OCI-M2 (cell line): Measurements from ENCODE around the gene RIN2.
"Not testable (repeated sequence)": the region's sequence is repeated elsewhere in the genome, so short reads cannot be mapped to it uniquely, and the experiment has no call there.

ENCODE experiments used
- DNase-seq: peaks from one replicate; lab custom pipeline; 2025; ENCODE audit not compliant: unreplicated experiment; lab: John Stamatoyannopoulos, UW

The RIN2 gene

DNA sequence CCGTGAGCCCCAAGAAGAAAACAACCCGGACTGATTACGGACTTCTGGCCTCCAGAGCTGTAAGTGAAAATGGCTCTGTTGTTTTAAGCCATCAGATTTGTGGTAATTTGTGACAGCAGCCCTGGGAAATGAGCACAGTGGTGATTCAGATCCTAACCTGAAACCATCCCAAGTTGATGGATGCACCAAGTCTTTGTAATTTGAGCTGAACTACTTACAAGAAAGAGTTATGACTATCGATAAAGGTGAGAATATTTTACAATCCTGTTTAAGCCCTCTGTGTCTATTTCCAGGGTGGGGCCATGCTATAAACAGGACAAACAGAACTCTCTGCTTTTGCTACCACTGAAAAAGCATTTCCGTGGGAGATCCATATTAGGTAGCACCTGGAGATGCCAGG lies 19.1 kb upstream of the RIN2 start:
- no peak for DNase-seq

DNA sequence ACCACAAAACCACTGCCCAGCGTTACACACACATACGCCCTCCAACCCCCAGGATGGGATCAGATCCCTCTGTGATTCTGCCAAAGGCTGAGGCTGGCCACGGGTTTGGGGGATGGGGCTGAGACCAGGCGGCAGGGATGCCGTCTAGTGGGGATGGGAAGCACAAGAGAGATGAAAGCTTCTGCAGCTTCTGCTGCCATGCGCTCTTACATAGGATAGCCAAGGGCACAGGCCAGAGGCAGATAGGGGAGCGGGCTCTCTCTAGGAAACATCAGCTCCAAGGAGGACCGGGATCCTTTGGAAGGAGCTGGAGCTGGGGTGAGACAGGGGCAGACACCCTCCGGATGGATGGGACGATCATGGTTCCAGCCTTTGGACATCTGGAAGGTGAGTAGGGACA lies 18.7 kb upstream of the RIN2 start:
- DNase-seq: no peak

DNA sequence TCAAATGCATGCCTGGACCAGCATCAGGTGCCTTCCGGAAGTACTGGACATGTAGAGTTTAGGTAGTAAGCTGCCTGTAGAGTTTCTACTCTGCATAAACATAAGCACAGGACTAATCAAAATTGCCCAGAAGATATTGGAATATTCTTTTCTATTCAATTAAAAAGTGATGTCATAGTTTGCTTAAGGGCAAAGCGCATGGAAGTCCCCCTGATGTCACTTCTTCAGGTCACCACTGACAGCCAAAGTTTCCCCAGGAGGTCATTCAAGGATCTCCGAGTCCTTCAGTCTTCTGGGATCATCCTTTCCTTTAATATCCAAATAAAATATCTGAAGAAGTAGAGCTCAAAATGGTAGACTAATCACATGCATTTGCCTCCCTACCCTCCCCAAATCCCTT lies 17.5 kb upstream of the RIN2 start:
- no peak for DNase-seq

DNA sequence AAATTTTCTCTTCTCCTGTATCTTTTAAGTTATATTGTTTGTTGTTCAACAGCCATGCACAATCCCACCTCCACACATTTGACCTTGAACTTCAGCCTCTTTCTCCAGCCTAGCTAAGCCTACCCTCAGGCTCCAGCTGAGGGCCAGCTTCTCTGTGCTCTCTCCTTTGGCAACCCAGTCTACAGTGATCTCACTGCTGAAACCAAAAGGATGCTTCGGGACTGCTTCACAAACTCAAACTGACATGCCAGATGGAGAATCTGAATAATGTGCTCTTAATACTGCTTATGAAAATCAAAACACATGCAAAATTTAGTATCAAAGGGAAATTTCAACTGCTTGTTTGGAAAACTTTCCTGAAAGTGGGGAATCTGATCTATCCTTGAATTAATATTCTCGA lies 16.1 kb upstream of the RIN2 start:
- no peak for DNase-seq

DNA sequence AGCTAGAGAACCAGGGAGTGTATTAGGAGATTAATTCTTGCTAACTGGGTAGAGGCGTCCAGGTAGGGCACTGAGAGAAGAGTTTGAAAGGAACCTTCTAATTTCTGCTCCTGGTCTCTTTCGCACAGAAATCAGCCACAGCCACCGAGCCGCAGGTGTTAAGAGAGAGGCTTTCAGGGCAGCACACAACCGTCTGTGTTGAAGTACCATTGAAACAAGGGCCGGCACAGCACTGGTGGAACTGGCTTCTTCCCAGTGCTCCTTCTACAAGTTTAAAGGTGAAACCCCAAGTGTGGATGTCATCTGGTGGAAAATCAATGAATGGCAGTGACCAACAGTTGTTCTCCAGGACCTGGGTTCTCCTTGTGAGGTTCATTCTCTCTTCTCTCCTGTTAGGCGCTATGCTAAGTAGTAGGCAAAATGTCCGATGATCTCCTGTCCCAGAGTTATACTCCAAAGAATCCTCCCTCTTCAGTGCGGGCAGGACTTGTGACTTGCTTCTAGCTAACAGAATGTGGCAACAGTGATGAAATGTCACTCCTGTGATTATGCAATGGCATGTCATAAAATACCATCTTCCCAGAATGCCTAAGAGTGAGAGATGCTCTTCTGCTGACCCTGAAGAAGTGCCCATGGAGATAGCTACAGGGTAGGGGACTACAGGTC lies 15.0 kb upstream of the RIN2 start:
- DNase-seq: no peak

DNA sequence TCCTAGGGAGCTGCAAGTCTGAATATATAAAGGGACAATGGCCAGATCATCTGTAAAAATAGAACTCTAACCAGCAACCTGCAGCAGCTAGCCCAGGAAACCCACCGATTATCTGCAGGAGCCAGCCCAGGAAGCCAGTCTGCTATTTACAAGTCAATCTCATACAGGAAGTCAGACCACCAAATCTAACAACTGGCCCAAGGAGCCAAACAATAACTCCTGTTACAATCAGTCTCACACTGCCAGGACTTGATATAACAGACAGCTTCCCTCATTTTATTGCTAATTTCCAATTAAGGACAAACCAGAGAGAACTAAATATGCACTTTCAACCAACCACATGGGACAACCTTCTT lies 14.4 kb upstream of the RIN2 start:
- DNase-seq: no peak

DNA sequence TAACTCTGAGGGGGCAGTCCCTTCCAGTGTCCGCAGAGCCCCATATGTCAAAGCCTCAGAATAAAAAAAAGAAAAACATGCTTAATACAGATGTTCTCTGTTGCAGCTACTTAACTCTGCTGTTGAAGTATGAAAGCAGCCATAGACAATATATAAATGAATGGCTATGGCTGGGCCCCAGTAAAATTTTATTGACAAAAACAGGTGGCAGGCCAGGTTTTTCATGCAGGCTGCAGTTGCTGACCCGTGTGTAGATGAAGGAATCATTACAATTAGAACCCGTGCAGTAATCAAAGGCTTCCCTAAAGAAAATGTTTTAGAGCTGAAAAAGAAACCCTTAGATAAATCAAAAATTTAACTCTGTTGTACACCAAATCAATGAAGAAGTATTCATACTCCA lies 13.0 kb upstream of the RIN2 start:
- DNase-seq: no peak

DNA sequence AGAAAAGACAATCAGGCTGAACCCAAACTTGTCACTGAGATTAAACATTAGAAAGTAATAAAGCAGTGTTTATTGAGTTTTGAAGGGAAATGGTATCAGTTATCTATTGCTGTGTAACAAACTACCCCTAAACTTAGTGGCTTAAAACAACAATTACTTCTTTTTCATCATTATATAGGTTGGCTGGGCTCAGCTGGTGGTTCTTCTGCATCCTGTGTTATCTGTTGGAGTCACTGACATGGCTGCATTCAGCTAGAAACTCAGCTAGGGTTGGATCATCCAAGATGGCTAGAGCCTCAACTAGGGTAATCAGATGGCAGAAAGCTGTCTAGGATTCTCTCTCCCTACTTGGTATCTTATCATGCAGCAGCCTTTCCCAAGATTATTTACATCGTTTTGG lies 12.5 kb upstream of the RIN2 start:
- no peak for DNase-seq

DNA sequence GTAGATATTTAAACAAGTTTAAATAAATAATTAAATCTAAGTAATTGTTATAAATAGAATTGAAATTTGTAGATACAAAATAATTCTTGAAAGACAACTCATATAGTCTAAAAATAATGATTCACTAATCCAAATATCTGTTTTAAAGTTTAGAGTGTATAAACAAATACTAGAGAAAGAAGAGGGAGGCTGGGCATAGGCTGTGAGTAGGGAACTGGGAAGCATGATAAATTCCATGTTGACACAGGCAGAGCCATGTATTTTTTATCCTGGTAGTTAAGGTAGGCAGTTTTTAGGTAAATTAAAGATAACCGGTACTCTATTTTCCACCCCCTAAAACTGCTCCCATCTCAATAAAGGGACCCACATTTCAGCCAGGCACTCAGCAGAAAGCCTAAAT lies 11.7 kb upstream of the RIN2 start:
- DNase-seq: no peak

DNA sequence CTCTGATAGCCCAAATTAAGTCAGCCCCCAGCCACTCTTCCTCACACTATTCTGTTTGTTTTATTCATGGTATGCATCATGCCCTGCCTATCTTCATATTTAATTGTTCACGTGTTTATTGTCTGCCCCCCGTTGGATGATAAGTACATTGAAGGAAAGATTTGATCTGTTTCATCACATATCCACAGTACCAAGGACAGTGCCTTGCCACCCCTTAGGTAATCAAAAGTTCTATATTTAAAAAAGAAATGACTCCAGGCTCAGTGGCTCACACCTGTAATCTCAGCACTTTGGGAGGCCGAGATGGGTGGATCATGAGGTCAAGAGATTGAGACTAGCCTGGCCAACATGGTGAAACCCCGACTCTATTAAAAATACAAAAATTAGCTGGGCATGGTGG lies 10.2 kb upstream of the RIN2 start:
- DNase-seq: no peak

DNA sequence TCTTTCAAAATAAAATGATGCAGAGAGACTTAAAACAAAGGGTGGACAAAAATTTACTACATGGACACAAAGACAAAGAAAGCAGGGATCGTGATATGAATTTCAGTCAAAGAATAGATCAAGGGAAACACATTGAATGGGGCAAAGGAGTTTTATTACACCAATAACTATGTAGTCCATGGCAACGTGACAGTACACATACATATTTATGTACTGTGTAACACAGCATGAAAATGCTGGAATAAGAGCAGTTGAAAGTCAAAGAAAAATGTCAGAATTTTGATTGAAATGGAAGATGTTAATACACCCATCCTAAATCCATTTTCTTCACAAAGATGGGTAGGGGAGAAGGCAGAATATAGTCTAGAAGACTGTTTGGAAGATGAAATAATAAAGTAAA lies 9.4 kb upstream of the RIN2 start:
- no peak for DNase-seq

DNA sequence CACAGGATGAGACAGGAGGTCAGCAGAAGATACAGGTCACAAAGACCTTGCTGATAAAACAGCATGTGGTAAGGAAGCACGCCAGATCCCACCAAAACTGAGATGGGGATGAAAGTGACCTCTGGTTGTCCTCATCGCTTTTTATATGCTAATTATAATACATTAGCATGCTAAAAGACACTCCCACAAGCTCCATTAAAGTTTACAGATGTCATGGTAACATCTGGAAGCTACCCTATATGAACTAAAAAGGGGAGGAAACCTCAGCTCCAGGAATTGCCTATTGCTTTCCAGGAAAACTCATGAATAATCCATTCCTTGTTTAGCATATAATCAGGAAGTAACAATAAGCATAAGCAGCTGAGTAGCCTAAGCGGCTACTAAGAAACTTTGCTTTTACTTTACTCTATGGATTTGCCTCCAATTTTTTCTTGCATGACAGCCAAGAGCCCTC lies 8.4 kb upstream of the RIN2 start:
- no peak for DNase-seq

DNA sequence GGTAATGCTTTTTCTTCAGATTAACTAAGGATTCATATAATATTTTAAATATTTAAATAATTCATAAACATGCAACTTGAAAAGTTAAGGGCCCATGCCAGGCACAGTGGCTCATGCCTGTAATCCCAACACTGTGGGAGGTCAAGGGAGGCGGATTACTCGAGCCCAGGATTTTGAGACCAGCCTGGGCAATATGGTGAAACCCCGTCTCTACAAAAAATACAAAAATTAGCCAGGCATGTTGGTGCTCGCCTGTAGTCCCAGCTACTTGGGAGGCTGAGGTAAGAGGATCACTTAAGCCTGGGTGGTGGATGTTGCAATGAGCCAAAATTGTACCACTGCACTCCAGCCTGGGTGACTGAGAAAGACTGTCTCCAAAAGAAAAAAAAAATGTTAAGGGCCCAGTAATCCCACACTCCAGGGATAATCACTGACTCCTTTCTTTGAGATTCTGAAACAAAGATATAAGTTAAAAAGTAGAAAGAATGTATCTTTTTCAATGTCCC lies 7.9 kb upstream of the RIN2 start:
- DNase-seq: no peak

DNA sequence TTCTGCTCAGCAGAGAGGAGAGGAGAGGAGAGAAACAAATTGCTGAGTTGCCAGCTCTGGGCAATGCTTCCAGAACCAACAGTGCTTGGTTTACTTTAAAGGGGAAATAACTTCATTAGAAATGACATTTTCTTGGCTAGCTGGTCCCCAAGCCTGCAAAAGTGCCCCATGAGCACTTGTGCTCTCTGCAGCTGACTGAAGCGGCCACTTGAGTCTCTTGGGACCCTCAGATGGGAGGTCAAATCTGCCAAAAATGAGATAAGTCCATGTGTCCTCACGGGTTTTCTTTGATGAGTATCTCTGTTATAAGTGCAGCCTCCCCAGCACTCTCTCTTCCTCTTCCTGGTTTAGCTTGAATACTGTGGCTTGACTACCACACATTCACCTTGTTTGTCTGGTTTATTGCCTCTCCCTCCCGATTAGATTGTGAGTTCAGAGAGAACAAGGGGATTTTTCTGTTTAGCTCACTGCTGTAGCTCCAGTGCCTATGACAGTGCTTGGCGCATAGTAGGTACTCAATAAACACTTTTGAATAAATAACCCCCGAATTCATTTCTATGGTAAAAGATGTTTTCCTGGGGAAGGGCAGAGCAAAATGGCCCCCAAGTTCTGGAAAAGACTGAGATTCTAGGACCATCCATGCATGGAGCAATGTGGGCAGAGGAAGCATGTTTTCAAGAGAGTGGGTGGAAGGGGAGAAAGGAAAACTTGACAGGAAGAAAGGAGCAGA lies 7.0 kb upstream of the RIN2 start:
- DNase-seq: no peak

DNA sequence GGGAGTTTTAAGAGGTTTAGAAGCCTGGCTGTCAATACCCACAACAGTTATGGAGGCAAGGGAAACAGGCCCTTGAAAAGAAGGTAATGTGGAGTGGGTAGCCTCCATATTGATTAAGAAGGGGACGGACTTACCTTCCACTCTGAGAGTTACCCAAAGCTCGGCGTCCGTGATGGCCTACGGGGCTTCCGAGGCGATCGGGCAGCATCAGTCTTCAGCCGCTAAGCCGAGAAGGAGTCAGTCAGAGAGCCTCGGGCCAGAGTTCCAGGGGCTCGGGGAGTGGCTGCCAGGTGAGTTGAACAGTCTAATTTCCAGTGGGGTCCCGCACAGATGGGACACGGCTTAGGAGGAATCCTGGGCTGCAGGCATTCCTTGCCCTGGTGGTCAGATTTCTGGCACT lies 3.9 kb upstream of the RIN2 start:
- DNase-seq: not testable (repeated sequence)

DNA sequence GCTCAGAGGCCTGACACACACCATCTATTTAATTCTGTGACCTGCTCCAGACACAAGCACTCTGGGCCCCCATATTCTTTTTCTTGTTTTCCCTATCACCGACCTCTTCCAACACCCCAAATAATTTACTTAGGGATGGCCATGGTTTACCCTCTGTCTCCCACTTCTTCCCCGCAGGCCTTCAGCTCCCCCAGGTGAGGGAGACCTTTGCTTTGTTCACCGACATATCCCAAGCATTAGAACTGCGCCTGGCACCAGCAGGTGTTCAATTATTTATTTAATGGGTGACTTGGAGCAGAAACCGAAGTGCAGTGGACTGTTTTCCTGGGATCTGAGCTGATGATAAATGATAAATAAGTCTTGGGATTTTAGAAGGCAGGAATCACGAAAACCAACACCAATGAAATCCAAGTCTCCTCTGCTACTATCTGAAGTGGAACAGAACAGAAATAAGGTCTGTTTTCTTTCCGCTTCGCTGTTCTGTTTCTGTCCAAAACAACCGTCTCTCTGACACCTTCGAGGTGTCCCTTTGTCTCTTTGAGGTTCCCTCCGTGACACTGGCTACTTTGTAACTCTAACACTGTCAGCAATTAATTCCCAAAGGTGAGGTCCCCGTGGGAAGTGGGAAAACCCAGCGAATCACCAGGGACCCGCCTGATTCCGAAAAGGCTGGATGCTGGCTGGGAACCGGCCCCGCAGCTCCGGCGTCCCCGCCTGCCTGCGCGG lies 1.1 kb upstream of the RIN2 start:
- DNase-seq: no peak

DNA sequence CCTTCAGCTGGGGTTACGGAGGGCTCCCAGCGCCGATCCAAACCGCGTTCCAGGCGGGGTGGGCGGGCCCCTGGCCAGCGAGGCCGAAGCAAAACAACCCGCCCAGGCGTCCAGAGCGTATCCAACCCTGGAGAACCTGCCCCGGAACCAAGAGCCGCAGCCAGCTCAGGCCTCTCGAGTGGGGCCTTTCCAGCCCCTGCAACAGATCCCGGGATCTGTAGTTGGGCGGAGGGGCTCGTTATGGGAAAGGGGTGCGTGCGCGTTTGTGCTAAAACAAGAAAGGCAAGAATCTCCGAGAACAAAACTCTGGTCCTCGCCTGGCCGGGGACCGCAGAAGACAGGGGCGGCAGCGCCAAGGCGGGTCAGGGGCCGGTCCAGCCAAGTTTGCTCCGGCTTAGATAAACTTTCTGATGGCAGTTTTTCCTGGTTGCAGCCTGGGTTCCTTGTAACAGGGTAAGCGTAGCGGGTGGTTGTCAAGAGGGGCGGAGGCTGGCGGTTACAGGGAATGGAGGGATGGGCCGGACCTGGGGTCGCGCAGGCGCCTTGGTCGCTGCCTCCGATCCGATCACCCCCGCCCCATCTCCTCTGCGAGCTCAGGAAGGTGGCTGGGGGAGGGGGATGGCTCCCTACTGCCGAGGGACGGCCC lies 448 bp upstream of the RIN2 start:
- no peak for DNase-seq

DNA sequence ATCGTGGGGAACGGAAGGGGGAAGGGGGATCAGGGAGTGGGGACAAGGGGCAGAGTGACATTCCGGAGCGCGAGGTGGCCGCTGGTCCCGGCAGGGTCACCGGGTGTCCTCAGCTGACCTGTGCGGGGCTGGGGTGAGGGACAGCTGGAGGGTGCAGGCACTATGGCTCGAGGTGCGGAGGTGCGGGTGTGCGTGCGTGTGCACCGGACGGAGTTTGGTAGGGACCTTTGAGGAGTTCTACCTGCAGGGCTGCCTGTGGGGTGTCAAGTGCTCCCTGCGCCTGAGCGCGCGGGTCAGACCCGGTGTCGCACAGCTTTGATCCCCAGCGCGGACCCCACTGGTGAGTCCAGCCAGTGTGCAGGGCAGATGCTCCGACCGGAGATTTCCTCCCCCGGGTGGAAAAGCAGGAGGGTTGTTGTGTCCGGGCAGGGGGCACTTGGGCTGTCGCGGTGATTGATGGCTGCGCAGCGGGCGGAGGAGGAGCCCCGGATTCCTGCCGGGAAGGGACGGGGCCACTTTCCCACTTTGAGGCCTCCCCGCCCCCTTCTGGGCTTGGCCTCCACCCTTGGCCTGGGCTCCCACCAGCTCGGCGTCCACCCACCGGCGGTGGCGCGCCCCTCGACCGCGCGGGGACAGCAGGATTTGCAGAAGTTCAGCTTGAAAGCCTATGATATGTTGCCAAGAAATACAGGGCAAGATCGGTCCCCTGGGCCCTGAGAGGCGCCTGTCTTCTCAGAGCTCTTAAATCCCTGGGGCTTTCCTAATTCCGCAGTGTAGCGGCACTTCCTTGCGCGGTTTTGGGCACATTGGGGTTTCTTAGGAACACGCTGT lies 658 bp downstream of the RIN2 start:
- no peak for DNase-seq

DNA sequence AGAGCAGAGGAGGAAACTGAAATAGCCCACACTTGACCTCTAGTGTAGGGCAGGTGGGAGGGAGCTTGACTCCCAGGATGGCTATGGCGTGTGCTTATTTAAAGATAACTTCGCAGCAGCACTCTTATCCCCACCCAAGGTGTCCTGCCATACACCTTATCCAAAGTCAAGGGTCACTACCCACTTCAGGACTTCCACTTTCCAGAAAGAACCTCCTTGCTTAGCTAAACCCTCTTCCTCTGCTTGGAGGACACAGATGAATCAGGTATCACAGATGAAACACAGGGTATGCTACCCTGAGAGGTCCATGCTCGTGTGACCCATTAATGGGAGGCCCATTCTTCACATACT lies 2.3 kb downstream of the RIN2 start:
- DNase-seq: no peak

DNA sequence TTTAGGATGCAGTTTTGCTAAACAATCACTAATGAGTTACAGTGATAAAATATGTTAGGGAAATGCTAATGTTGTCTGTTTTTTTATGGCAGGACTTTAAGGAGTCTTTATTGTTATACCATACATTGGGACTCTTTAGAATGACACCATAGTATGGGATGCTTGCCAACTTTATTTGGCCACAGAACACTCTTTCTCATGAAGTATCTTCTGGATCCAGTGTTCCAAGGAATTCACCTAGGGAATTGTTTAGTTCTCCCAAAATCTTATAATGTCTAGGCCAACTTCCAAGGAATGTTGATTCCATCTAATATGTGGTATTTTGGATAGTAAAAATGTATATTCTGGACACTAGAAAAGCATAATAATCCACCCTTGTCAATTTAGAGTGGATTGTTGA lies 3.3 kb downstream of the RIN2 start:
- DNase-seq: no peak

DNA sequence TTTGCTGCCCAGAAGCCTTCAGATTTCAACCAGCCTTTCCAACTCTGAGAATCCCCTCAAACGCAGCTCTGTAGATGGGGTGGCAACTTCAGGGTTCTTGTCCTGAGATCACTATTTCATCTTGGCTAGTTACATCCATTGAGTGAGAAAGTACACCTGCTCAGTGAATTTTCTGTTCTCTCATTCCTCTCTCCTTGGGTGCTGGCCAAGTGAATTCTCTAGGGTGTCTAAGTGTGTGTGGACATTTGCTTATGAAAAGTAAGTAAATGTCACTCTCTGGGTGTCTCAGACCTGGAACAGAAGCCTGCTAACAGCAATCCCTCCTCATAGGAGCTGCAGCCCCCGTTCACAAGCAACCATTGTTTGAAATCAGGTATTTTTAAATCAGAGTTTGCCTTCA lies 3.8 kb downstream of the RIN2 start:
- no peak for DNase-seq
